ENCODE data around the gene NME9.

DNA sequence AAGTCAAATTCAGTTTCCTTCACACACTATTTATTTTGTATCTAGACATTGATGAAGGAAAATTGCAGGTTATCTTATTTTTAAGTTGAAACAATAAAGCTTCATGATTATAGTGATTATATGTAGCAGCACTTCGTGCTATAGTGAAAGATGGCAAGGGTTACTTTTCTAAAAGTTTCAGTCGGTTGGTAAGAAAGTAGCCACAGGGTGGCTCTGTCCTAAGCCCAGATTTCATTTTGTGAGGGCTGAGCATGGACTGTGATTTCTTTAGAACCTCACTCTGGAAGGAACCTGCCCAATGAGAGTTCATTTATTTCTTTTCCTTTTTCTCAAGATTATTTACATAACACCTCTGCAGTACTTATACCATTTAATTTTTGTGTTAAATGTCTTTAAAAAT, 66.5 kb downstream of the NME9 start:
- TF ChIP-seq, protein P1, sequence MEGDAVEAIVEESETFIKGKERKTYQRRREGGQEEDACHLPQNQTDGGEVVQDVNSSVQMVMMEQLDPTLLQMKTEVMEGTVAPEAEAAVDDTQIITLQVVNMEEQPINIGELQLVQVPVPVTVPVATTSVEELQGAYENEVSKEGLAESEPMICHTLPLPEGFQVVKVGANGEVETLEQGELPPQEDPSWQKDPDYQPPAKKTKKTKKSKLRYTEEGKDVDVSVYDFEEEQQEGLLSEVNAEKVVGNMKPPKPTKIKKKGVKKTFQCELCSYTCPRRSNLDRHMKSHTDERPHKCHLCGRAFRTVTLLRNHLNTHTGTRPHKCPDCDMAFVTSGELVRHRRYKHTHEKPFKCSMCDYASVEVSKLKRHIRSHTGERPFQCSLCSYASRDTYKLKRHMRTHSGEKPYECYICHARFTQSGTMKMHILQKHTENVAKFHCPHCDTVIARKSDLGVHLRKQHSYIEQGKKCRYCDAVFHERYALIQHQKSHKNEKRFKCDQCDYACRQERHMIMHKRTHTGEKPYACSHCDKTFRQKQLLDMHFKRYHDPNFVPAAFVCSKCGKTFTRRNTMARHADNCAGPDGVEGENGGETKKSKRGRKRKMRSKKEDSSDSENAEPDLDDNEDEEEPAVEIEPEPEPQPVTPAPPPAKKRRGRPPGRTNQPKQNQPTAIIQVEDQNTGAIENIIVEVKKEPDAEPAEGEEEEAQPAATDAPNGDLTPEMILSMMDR (IDR thresholded peaks at IDR 0.05; ENCODE audit: extremely low read depth in 1 of 2, insufficient read depth in 1 of 2, low read depth in 1 of 2, low read length in 2 of 2), result no peak
- no peak for TF ChIP-seq POLR2A (IDR thresholded peaks at IDR 0.05; ENCODE audit: low read depth, low read length)
- TF ChIP-seq GATA2 (IDR thresholded peaks at IDR 0.05; ENCODE audit: insufficient read depth, insufficient read length, low read depth, low read length), result no peak
- TF ChIP-seq, protein P2, sequence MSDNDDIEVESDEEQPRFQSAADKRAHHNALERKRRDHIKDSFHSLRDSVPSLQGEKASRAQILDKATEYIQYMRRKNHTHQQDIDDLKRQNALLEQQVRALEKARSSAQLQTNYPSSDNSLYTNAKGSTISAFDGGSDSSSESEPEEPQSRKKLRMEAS (IDR thresholded peaks at IDR 0.05; ENCODE audit: insufficient read depth, insufficient read length), result no peak
- no peak for TF ChIP-seq JUN (IDR thresholded peaks at IDR 0.05; ENCODE audit: borderline replicate concordance, insufficient read depth, insufficient read length, low read depth)
- no peak for TF ChIP-seq POLR2AphosphoS5 (IDR thresholded peaks at IDR 0.05; ENCODE audit: insufficient read depth, low read depth, low read length)
- no peak for TF ChIP-seq MYC (IDR thresholded peaks at IDR 0.05; ENCODE audit: low read depth, low read length)

All from endothelial cell of umbilical vein (primary cell).